ENCODE data around the gene FARP1. TPM values are rescaled to one million over a fixed set of nuclear protein-coding genes. Genes with fewer than 3 reads are reported as not detected.
"Not testable (repeated sequence)": the region's sequence is repeated elsewhere in the genome, so short reads cannot be mapped to it uniquely, and the experiment has no call there.

Gene FARP1
- total RNA-seq, 2 experiments from 2014 or later, result 0.21 to 0.48 TPM

- H3K36me3 Mint-ChIP-seq, H3K4me1 Mint-ChIP-seq, H3K27ac Mint-ChIP-seq, H3K27me3 Mint-ChIP-seq, DNase-seq, H3K4me3 Mint-ChIP-seq, H3K9me3 Mint-ChIP-seq: not testable (repeated sequence)
These were observed 270.4 kb downstream of the FARP1 start for GRCh38 chr13:98413278-98413677.

GRCh38 chr13:98413796-98414195, 270.9 kb downstream of the FARP1 start:
- Mint-ChIP-seq H3K36me3 (no peaks in the 10 kb centered on the region), H3K27ac (no peak overlapping the region), H3K9me3 (peaks cover 3% of the 10 kb centered on the region), H3K4me1 (peaks cover 9% of the 10 kb centered on the region), H3K4me3 (no peak overlapping the region), H3K27me3 (peaks cover 4% of the 10 kb centered on the region)
- no peak for DNase-seq

DNA sequence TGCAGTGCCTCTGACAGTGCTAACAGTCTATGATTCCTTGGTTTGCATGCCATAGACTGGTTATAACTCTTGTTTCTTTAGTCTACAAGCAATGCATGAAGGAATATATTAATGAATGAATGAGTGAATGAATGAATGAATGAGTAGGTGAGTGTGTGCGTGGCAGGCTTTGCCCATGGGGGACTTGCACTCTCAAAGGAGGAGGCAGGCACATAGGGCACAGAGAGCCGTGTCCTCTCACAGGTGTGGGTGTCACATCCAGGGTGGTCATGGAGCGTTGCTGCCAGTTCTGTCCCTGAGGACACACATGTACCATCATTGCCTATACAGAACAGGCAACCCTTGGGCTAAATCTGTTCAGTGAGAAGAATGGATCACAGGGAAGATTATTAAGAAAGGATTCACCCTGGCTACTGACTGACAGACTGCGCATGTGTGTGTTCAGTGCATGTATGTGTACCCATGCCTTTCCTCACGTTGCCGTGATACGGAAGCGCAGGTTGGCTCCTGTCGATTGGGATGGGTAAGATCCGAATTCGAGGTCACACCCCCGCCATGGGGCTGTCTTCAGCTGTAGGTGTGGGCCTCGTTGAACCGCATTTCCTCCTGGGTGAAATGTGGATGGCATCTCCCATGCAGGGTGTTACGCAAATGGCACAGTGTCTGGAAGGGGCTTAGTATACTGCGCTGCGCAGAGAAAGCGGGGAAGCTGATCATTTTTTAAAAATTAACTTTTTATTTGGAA, 272.6 kb downstream of the FARP1 start:
- DNase-seq, result no peak
- no peak overlapping the region for H3K27ac Mint-ChIP-seq
- no peaks in the 10 kb centered on the region for H3K36me3 Mint-ChIP-seq
- no peak overlapping the region for H3K4me3 Mint-ChIP-seq
- peaks cover 4% of the 10 kb centered on the region for H3K27me3 Mint-ChIP-seq
- peaks cover 9% of the 10 kb centered on the region for H3K4me1 Mint-ChIP-seq
- peaks cover 3% of the 10 kb centered on the region for H3K9me3 Mint-ChIP-seq

DNA sequence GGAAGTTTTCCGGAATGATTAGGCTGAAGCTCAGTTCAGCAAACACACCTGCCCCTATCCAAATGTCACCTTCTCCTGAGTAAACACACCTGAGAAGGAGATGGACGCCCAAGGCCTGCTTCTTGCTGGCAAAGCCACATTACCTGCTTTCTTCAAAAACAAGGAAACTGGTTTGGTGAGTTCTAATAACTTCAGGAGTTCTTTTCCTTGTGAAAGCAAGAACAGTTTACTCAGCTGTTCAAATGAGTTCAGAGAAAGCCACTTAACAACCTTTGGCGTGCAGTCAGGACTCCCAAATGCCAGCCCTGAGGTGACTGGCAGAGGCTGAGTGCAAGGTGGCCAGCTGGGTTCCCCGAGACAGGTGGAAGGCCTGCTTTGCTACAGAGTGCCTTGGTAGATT, 273.5 kb downstream of the FARP1 start:
- DNase-seq, result no peak
- Mint-ChIP-seq H3K9me3 (peaks cover 3% of the 10 kb centered on the region), H3K27ac (no peak overlapping the region), H3K36me3 (no peaks in the 10 kb centered on the region), H3K4me3 (no peak overlapping the region), H3K4me1 (peaks cover 9% of the 10 kb centered on the region), H3K27me3 (peaks cover 4% of the 10 kb centered on the region)

DNA sequence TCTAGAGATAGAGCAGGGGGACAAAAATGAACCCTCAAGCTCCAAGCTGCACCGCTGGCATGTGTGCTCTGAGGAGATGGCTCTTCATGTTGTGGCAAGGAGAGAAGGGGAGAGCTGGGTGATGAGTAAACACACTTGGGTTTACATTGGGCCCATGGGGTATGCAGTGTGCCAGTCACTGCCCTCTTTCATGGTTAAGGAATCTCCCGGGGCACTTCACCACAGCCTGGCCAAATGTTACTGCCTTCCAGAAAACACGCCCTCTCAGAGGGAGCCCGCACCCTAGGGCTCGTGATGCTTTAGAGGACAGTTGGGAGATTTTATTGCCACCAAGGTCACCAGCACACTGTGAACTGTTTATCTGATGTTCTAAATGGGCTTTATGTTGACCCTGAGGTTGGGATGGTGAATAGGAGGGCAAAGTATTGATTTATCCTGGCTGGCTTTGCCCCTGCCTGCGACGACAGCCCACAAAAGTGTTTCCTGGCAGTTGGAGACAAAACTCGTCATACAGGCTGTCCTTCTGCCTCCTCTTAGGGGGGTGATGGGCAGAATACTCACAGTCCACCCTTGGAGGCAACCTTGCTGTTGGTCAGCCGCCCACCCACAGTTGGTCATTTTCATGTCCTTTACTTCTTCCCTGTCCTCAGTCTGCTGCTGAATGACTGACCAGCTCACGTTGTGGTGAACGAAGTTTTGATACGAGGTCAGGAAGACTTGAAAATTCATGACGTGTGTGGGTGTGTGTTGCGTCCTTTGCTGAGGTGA, 277.1 kb downstream of the FARP1 start:
- Mint-ChIP-seq H3K27ac (no peak overlapping the region), H3K4me1 (no peaks in the 10 kb centered on the region), H3K4me3 (no peak overlapping the region), H3K36me3 (no peaks in the 10 kb centered on the region), H3K27me3 (no peaks in the 10 kb centered on the region), H3K9me3 (peaks cover 3% of the 10 kb centered on the region)
- DNase-seq, result no peak

- Mint-ChIP-seq H3K9me3 (peaks cover 3% of the 10 kb centered on the region), H3K4me3 (no peak overlapping the region), H3K36me3 (no peaks in the 10 kb centered on the region), H3K4me1 (no peaks in the 10 kb centered on the region), H3K27me3 (no peaks in the 10 kb centered on the region), H3K27ac (no peak overlapping the region)
- DNase-seq, result no peak
These were observed 277.8 kb downstream of the FARP1 start for GRCh38 chr13:98420554-98421175.

- no peak overlapping the region for H3K4me3 Mint-ChIP-seq
- peaks cover under 1% of the 10 kb centered on the region for H3K9me3 Mint-ChIP-seq
- no peaks in the 10 kb centered on the region for H3K27me3 Mint-ChIP-seq
- H3K4me1 Mint-ChIP-seq, result no peaks in the 10 kb centered on the region
- no peaks in the 10 kb centered on the region for H3K36me3 Mint-ChIP-seq
- no peak for DNase-seq
- no peak overlapping the region for H3K27ac Mint-ChIP-seq
These were observed 279.2 kb downstream of the FARP1 start for GRCh38 chr13:98422046-98422445.

DNA sequence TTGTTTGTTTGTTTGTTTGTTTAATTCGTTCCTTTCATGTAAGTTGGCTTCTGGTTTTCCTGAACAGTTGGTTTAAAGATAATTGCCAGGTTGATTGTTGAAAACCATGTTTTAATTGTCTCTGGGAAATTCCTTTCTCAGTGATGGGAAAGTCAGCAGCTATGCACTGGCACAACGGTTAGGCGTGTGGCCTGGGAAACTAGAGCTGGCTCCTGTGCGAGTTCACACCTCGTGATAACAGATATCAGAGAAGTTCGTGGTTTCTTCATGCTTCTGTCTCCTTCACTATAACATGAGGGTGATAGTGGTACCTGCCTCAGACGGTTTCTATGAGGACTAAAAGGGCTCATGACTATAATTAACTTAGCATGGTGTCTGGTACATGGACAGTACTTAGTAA, 280.5 kb downstream of the FARP1 start:
- Mint-ChIP-seq H3K4me3 (no peak overlapping the region), H3K27ac (no peak overlapping the region), H3K27me3 (no peaks in the 10 kb centered on the region), H3K9me3 (no peaks in the 10 kb centered on the region), H3K36me3 (no peaks in the 10 kb centered on the region), H3K4me1 (no peaks in the 10 kb centered on the region)
- DNase-seq, result no peak

GRCh38 chr13:98427331-98427995, 284.6 kb downstream of the FARP1 start:
- no peak overlapping the region for H3K4me3 Mint-ChIP-seq
- no peak for DNase-seq
- no peaks in the 10 kb centered on the region for H3K4me1 Mint-ChIP-seq
- H3K9me3 Mint-ChIP-seq, result no peaks in the 10 kb centered on the region
- no peak overlapping the region for H3K27ac Mint-ChIP-seq
- H3K27me3 Mint-ChIP-seq, result peaks cover 5% of the 10 kb centered on the region
- no peaks in the 10 kb centered on the region for H3K36me3 Mint-ChIP-seq

GRCh38 chr13:98428256-98428966, 285.5 kb downstream of the FARP1 start:
- Mint-ChIP-seq H3K4me3 (no peak overlapping the region), H3K9me3 (no peaks in the 10 kb centered on the region), H3K27ac (no peak overlapping the region), H3K27me3 (peaks cover 5% of the 10 kb centered on the region), H3K36me3 (no peaks in the 10 kb centered on the region), H3K4me1 (no peaks in the 10 kb centered on the region)
- no peak for DNase-seq

- H3K4me1 Mint-ChIP-seq, result no peaks in the 10 kb centered on the region
- DNase-seq, result no peak
- H3K27me3 Mint-ChIP-seq, result peaks cover 5% of the 10 kb centered on the region
- H3K9me3 Mint-ChIP-seq, result no peaks in the 10 kb centered on the region
- no peak overlapping the region for H3K4me3 Mint-ChIP-seq
- no peak overlapping the region for H3K27ac Mint-ChIP-seq
- no peaks in the 10 kb centered on the region for H3K36me3 Mint-ChIP-seq
These were observed 286.2 kb downstream of the FARP1 start for GRCh38 chr13:98429081-98429480.

GRCh38 chr13:98429531-98429930, 286.6 kb downstream of the FARP1 start:
- no peak for DNase-seq
- H3K9me3 Mint-ChIP-seq, result no peaks in the 10 kb centered on the region
- no peak overlapping the region for H3K4me3 Mint-ChIP-seq
- no peaks in the 10 kb centered on the region for H3K4me1 Mint-ChIP-seq
- H3K27me3 Mint-ChIP-seq, result peaks cover 5% of the 10 kb centered on the region
- no peak overlapping the region for H3K27ac Mint-ChIP-seq
- H3K36me3 Mint-ChIP-seq, result no peaks in the 10 kb centered on the region

DNA sequence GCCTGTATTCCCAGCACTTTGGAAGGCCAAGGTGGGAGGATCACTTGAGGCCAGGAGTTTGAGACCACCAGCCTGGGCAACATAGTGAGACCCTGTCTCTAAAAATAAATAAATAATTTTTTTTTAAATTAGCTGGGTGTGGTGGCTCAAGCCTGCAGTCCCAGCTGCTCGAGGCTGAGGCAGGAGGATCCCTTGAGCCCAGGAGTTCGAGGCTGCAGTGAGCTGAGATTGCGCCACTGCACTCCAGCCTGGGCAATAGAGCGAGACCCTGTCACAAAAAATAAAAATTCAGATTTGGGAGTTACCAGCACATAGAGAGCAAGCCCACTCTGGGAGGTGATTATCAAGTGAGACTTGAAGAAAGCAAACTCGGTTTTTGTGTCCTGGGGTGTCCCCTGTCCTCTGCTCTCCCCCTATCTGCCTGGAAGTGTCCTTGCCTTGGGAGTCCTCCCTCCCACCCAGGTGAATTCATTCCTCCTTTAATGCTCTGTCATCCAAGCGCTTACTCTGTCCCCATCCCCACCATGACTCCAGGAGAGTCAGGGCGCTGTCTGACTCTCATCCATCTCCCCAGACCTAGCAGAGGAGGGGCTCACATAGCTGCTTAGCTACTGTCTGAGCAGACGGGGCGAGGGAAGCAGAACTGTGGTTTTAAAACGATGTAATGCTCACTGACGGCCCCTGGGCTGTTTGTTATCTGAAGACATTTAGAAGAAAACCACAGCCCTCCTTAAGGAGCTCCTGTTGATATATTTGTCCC, 287.3 kb downstream of the FARP1 start:
- H3K4me3 Mint-ChIP-seq, result no peak overlapping the region
- no peak overlapping the region for H3K27ac Mint-ChIP-seq
- peaks cover 5% of the 10 kb centered on the region for H3K27me3 Mint-ChIP-seq
- no peak for DNase-seq
- H3K36me3 Mint-ChIP-seq, result no peaks in the 10 kb centered on the region
- H3K4me1 Mint-ChIP-seq, result no peaks in the 10 kb centered on the region
- no peaks in the 10 kb centered on the region for H3K9me3 Mint-ChIP-seq

GRCh38 chr13:98432638-98433037, 289.7 kb downstream of the FARP1 start:
- DNase-seq, result no peak
- H3K4me3 Mint-ChIP-seq, result no peak overlapping the region
- H3K9me3 Mint-ChIP-seq, result no peaks in the 10 kb centered on the region
- H3K36me3 Mint-ChIP-seq, result no peaks in the 10 kb centered on the region
- no peaks in the 10 kb centered on the region for H3K4me1 Mint-ChIP-seq
- H3K27ac Mint-ChIP-seq, result no peak overlapping the region
- H3K27me3 Mint-ChIP-seq, result peaks cover 5% of the 10 kb centered on the region

Measured in activated naive CD8-positive, alpha-beta T cell treated with anti-CD3 and anti-CD28 coated beads for 36 hours (primary cell).